HG03095 (cell line): Measurements from ENCODE around the gene GJA3.
"Not testable (repeated sequence)": the region's sequence is repeated elsewhere in the genome, so short reads cannot be mapped to it uniquely, and the experiment has no call there.

ENCODE experiments used
- ATAC-seq: cut with Tn5 transposase; IDR thresholded peaks from one replicate; pipeline ENCODE4 v1.9.1; 2021; ENCODE audit warnings: moderate library complexity; ENCODE audit not compliant: unreplicated experiment

GJA3 gene

GRCh38 chr13:20153290-20153689, 7.6 kb downstream of the GJA3 start:
- ATAC-seq, result not testable (repeated sequence)

GRCh38 chr13:20151612-20152011, 9.2 kb downstream of the GJA3 start:
- ATAC-seq, result no peak

- no peak for ATAC-seq
Observed at GRCh38 chr13:20151016-20151415, 9.8 kb downstream of the GJA3 start.

- ATAC-seq, result no peak
Observed at GRCh38 chr13:20150561-20150960, 10.3 kb downstream of the GJA3 start.

GRCh38 chr13:20149762-20150161, 11.1 kb downstream of the GJA3 start:
- ATAC-seq, result no peak

- ATAC-seq, result no peak
Observed at GRCh38 chr13:20148501-20149183, 12.2 kb downstream of the GJA3 start.

- no peak for ATAC-seq
Observed at GRCh38 chr13:20146381-20146780, 14.5 kb downstream of the GJA3 start.

GRCh38 chr13:20145521-20145920, 15.3 kb downstream of the GJA3 start:
- no peak for ATAC-seq

- ATAC-seq, result no peak
Observed at GRCh38 chr13:20144141-20144850, 16.6 kb downstream of the GJA3 start.

GRCh38 chr13:20142927-20143480, 17.8 kb downstream of the GJA3 start:
- no peak for ATAC-seq

- ATAC-seq, result no peak
Observed at GRCh38 chr13:20142023-20142926, 18.6 kb downstream of the GJA3 start.

- no peak for ATAC-seq
Observed at GRCh38 chr13:20141238-20142022, 19.4 kb downstream of the GJA3 start.

GRCh38 chr13:20140487-20140886, 20.4 kb downstream of the GJA3 start:
- ATAC-seq, result no peak

- no peak for ATAC-seq
Observed at GRCh38 chr13:20137875-20138274, 23.0 kb downstream of the GJA3 start.

- no peak for ATAC-seq
Observed at GRCh38 chr13:20136781-20137703, 23.8 kb downstream of the GJA3 start.

- ATAC-seq, result no peak
Observed at GRCh38 chr13:20134732-20135131, 26.1 kb downstream of the GJA3 start.

GRCh38 chr13:20132052-20132634, 28.7 kb downstream of the GJA3 start:
- ATAC-seq, result no peak

- ATAC-seq, result no peak
Observed at GRCh38 chr13:20131057-20131832, 29.6 kb downstream of the GJA3 start.
